WI38 (cell line): ENCODE measurements around the gene MAP3K5.

Experiments
- H3K4me3 ChIP-seq: 2 replicates; pipeline ENCODE4 v1.5.1; 2011; ENCODE audit warnings: low read depth, mild to moderate bottlenecking, control low read depth, low read length
- CTCF ChIP-seq: IDR thresholded peaks from 2 replicates; pipeline ENCODE4 v1.5.1; 2012; ENCODE audit warnings: low read depth, mild to moderate bottlenecking, control low read depth, low read length

Gene MAP3K5

DNA sequence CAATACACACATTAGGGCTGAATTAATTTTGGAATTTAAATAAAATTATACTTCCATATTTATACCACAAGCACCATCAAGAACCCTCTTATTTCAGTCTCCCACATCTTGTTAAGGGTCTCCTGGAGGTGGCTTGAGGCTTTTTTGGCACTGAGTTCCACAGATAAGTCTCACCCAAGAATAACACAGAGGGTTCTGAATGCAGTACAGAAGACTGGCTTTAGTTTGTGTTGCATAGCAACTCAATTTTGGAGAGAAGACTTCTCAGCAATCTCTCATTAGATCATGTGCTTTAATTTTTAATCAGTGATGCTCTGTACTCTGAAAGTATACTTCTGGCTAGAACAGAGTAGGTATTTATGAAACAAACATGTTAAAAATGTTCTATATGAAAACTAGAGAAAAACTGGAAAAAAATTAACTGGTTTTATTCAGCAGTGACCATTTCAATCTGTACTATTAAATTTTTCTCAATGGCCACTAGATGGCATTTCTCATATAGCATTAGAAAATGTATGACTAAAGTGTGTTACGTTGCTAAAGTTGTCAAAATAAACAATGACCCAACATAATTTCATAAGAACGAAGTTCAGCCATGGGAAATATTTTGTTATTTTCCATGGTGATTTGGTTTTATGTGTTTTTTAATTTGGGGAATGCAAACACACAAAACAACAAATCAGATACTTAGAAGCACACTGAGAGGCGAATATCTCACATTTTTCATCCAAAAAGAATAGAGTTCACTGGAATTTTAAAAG is 209.4 kb downstream of the MAP3K5 start:
- peak; percentile 26; the same call in 1 of the 2 replicates for TF ChIP-seq CTCF
- H3K4me3 ChIP-seq = no peak overlapping the region

DNA sequence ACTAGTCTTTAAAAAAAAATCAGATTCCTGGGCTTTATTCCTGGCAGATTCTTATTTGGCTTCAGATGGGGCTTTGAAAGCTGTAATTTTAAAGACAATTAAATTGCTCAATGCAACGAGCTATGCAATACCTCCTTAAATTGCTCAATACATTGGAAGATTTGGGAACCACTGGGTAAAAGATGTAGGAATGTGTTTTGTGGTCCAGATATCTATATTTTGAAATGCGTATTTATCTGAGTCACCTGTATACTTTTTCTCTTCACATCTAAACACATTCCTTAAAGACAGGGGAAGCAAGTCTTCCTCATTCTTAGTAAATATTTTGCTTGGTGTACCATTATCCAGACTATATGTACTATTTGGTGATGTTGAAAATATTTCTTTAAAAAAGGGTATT is 212.5 kb downstream of the MAP3K5 start:
- no peak for TF ChIP-seq CTCF

GRCh38 chr6:136576821-136577220 is 215.5 kb downstream of the MAP3K5 start:
- TF ChIP-seq CTCF = no peak
- no peak overlapping the region for H3K4me3 ChIP-seq

More for the DNA sequence above, 212.5 kb downstream of the MAP3K5 start:
- no peak overlapping the region for H3K4me3 ChIP-seq

DNA sequence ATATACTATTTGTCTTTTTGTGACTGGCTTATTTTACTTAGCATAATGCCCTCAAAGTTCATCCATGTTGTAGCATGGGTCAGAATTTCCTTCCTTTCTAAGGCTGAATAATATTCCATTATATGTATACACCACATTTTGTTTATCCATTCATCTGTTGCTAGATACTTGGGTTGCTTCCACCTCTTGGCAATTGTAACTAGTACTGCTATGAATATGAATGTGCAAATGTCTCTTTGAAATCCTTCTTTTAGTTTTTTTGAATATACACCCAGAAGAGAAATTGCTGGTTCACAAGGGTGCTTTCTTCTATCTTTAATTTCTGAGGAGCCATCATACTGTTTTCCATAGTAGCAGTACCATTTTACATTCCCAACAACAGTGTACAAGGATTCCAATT is 220.8 kb downstream of the MAP3K5 start:
- TF ChIP-seq CTCF = no peak
- no peak overlapping the region for H3K4me3 ChIP-seq

DNA sequence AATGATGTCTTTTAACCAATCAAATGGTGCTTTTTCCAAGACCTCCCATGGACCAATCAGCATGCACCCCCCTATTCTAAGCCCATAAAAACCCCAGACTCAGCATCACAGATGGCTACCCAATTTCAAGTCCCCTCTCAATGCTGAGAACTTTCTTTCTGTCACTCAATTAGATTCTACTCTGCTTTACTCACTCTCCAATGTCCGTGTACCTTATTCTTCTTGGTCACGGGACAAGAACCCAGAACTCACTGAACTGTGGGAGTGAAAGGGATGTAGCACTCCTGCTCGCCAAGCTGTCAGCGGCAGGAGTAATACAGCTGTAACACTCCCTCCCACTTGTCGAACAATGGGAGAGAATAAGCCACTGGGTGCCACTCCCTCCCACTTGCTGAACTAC is 221.2 kb downstream of the MAP3K5 start:
- no peak overlapping the region for H3K4me3 ChIP-seq
- TF ChIP-seq CTCF = no peak

DNA sequence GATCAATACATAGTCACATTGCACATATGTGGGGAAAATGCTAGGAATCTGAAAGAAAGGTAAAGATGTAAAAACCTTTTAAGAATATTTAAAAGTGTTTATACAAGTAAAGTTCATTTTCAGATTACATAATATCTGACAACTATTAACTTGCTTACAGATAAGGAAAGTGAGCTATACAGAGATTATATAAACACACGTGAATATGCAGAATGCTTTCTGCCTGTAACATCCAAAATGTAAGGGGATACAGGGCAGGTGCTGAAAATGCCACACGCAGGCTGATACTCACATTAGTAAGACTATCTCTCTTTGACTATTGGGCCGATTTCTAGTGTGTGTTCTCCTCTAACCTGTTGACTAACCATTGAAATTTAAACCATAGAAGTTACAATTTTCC is 224.1 kb downstream of the MAP3K5 start:
- TF ChIP-seq CTCF = no peak
- no peak overlapping the region for H3K4me3 ChIP-seq

GRCh38 chr6:136567688-136568087 is 224.6 kb downstream of the MAP3K5 start:
- no peak for TF ChIP-seq CTCF
- no peak overlapping the region for H3K4me3 ChIP-seq
